ENCODE data around the gene LHPP. TPM values are rescaled to one million over a fixed set of nuclear protein-coding genes. Genes with fewer than 3 reads are reported as not detected.
A peak's percentile ranks its signal among the peaks of the same experiment; 100 is the strongest.
"Not testable (repeated sequence)": the region's sequence is repeated elsewhere in the genome, so short reads cannot be mapped to it uniquely, and the experiment has no call there.

The LHPP gene, protein sequence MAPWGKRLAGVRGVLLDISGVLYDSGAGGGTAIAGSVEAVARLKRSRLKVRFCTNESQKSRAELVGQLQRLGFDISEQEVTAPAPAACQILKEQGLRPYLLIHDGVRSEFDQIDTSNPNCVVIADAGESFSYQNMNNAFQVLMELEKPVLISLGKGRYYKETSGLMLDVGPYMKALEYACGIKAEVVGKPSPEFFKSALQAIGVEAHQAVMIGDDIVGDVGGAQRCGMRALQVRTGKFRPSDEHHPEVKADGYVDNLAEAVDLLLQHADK
- total RNA-seq, result 35.9 TPM

- peak; percentile 86 for DNase-seq (ENCODE audit: low spot score)
These were observed at the start of gene LHPP for GRCh38 chr10:124461642-124462347. Gene LHPP (plus strand): TSS chr10:124461823. CDS start chr10:124461863, 40 bp downstream.

- DNase-seq (ENCODE audit: low spot score), result no peak
These were observed 47.5 kb upstream of the LHPP start for GRCh38 chr10:124414076-124414475.

DNA sequence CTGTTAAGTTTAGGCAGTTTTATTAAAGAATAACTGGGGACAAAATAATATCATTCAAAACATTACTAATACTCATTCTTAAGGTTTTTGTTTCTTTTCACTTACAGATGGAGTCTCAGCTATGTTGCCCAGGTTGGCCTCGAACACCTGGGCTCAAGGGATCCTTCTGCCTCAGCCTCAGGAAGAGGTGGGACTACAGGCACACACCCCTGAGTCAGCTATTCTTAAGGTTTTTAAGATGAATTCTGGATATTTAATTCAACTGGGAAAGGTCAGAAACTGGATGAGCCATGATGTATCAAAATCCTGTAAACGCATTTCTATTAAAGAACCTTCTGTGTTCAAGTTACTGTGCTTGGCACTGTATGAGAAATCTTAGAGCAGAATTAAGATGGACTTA lies 46.4 kb upstream of the LHPP start:
- DNase-seq (ENCODE audit: low spot score), result no peak

DNA sequence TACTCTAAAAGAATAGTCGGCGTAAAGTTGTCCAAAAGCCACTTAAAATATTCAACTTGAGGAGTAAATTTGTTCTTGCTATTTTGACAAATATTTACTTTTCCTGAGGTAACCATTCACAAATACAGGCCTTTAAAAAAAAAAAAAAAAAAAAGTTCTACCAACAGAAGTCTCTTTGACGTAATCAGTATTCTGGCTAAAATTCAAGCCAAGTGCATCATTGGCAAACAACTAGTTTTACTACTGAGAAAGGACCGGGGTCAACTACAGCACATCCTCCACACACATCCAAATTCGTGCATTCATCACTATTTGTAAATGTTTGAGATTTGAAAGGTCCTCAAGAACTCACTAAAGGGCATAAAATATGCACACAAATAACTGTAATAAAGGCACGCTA lies 44.9 kb upstream of the LHPP start:
- peak; percentile 36 for DNase-seq (ENCODE audit: low spot score)

- peak; percentile 38 for DNase-seq (ENCODE audit: low spot score)
These were observed 43.5 kb upstream of the LHPP start for GRCh38 chr10:124417895-124418725.

DNA sequence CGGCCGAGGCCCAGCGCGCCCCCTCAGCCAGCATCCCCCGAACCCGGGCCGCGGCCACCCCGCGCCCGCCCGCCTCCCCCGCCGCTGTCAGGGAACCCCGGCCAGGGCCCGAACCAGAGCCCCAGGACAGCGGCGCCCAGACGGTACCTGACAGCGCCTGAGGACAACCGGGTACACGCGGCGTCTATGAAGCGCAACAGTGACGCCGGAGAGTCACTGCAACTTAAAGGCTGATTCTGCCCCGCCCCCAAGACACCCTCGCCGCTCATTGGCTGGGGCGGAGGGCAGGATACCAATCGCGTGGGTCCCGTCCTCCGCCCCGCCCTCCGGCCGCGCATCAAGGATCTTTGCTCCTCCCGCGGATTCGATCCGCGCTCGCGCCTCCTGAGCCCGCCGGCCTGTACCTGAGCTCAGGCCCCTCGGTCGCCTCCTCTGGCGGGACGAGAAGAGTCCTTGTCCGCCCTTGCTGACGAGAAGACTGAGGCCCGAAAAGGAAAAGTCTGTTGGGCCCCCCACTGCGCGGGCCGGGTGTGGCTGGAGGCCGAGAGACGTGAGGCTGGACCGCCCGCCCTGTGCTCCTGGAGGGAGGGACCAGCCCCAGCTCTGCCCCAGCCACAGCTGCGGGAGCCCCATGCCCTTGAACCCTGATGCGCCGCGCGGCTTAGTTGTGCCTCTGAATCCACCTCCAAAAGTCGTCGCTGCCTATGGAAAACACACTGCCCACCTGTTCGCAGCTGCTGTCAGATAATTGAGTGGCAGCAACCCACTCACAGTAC lies 42.7 kb upstream of the LHPP start, which contains the start of gene OAT:
Gene OAT, minus strand, starts transcription at position 198 of the 776 bp plus-strand sequence. CDS start 6,752 bp downstream, outside the sequence.
- peak; percentile 97 for DNase-seq (ENCODE audit: low spot score)

DNA sequence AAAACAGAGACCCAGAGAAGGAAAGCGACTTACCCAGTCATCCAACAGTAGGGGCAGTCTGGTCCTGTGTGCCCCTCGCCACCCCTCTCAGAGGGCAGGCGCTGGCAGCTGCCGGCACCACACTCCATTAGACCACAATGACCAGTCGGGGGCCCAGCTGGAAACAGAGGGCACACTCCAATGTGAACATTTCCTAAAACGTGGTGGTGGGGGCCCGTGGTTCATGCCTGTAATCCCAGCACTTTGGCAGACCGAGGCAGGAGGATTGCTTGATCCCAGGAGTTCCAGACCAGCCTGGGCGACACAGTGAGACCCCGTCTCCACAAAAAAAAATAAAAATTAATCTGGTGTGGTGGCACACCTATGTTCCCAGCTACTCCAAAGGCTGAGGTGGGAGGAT lies 42.0 kb upstream of the LHPP start:
- no peak for DNase-seq (ENCODE audit: low spot score)

GRCh38 chr10:124420254-124420653 lies 41.4 kb upstream of the LHPP start:
- no peak for DNase-seq (ENCODE audit: low spot score)

DNA sequence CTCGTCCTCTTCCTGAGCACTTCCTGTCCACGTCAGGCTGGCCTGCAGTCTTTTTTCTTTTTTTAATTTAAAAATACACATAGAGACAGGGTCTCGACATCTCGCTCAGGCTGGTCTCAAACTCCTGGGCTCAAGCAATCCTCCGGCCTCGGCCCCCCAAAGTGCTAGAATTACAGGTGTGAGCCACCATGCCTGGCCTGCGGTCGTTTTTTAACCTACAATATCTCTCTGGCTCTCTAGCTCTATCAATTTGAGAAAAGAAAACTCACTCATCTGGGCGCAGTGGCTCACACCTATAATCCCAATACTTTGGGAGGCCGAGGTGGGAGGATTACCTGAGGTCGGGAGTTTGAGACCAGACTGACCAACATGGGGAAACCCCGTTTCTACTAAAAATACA lies 38.9 kb upstream of the LHPP start:
- DNase-seq (ENCODE audit: low spot score), result no peak

- DNase-seq (ENCODE audit: low spot score), result no peak
These were observed 37.8 kb upstream of the LHPP start for GRCh38 chr10:124423813-124424212.

DNA sequence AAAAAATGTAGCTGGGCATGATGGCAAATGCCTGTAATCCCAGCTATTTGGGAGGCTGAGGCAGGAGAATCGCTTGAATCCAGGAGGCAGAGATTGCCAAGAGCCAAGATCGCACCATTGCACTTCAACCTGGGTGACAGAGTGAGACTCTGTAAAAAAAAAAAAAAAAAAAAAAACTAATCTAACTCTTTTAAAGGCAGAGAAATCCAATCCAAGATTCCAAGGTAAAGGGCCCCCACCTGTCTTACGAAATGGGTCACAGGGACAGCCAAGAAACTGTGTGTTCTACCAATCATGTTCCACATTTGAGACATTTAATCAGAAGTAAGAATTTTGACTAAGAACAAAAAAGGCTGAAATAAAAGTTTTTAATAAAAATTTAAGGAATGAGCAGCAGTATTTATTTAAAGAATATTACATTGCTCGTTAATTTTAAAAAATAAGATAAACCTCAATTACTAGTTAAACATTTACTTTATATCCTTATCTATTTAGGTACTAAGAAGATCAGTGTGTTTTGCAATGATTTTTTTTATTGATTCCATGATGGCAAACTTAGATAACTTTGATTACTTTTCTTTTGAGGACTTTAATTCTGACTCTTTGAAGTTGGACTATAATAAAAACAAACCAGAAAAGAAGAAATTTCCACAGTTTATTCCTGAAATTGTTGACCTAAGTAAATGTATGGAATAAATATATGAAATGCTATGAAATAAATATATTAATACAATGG lies 36.2 kb upstream of the LHPP start:
- peak; percentile 36 for DNase-seq (ENCODE audit: low spot score)

GRCh38 chr10:124428207-124428777 lies 33.3 kb upstream of the LHPP start:
- DNase-seq (ENCODE audit: low spot score), result no peak

DNA sequence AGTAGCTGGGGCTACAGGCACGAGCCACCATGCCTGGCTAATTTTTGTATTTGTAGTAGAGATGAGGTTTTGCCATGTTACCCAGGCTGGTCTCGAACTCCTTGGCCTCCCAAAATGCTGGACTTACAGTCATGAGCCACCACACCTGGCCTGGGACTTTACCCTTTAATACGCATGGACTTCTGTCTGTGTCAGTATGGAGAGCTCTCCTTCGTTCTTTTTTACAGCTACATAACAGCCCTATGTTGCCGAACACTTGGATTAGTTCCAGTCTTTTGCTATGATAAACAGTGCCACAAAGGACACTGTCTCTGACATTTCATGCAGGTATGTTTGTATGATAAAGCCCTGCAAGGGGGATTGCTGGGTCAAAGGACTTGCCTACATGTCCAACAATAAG lies 32.0 kb upstream of the LHPP start:
- DNase-seq (ENCODE audit: low spot score), result no peak

GRCh38 chr10:124430077-124430476 lies 31.5 kb upstream of the LHPP start:
- DNase-seq (ENCODE audit: low spot score), result no peak

DNA sequence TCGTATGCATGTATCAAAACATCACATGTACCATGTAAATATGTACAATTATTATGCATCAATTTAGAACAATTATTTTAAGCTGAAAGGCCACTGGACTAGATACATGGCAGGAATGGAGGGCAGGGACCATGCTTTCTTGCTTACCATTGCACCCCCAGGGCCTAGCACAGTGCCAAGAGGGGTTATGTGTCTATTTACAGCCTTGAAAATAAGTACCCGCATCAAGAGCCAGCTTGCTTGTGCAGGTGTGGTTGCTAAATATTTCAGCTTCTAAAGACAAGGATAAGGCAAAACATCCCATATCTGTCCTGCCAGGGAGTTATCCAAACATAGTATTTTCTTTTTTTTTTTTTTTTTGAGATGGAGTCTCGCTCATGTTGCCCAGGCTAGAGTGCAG lies 28.2 kb upstream of the LHPP start:
- no peak for DNase-seq (ENCODE audit: low spot score)

GRCh38 chr10:124435683-124436082 lies 25.9 kb upstream of the LHPP start:
- not testable (repeated sequence) for DNase-seq (ENCODE audit: low spot score)

DNA sequence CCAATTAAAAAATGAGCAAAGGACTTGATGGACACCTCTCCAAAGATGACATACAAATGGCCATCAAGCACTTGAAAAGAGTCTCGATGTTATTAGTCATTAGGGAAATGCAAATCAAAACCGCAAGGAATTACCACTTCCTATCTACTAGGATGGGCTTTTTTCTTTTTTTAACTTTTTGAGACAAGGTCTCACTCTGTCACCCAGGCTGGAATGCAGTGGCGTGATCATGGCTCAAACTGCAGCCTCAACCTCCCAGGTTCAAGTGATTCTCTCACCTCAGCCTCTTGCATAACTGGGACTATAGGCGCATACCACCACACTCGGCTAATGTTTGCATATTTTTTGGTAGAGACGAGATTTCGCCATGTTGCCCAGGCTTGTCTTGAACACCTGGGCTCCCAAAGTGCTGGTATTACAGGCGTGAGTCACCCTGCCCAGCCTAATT lies 25.4 kb upstream of the LHPP start:
- no peak for DNase-seq (ENCODE audit: low spot score)

DNA sequence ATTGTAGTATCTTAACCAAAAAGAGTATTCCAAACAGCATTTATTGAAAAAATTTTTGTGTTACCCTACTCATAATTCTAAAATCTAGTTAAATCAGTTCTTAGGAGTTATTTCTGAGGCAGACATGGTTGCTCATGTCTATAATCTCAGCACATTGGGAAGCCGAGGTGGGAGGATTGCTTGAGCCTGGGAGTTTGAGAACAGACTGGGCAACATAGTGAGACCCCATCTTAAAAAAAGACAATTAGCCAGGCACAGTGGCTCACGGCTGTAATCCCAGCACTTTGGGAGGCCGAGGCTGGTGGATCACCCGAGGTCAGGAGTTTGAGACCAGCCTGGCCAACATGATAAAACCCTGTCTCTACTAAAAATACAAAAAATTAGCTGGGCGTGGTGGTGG lies 19.9 kb upstream of the LHPP start:
- DNase-seq (ENCODE audit: low spot score), result not testable (repeated sequence)

GRCh38 chr10:124446830-124447750 lies 14.5 kb upstream of the LHPP start:
- no peak for DNase-seq (ENCODE audit: low spot score)
